PFSK-1 (cell line): ENCODE measurements around the gene CD44.

Experiments used
- FOXP2 ChIP-seq: optimal IDR thresholded peaks from 2 replicates; pipeline ENCODE3; 2011; ENCODE audit warnings: borderline replicate concordance, control low read depth, inconsistent platforms; ENCODE audit not compliant: insufficient read depth; ENCODE audit errors: extremely low read length, extremely low read depth
- POLR2AphosphoS5 ChIP-seq: IDR thresholded peaks from 2 replicates; pipeline ENCODE4 v1.6.1; 2012; ENCODE audit warnings: low read depth, mild to moderate bottlenecking, control low read depth, low read length, moderate library complexity
- SIN3A ChIP-seq: IDR thresholded peaks from 2 replicates; pipeline ENCODE4 v1.6.1; 2012; ENCODE audit warnings: mild to moderate bottlenecking, low read length, moderate library complexity, borderline replicate concordance; ENCODE audit not compliant: insufficient read depth
- TAF1 ChIP-seq: IDR thresholded peaks from 2 replicates; pipeline ENCODE4 v1.6.1; 2012; ENCODE audit warnings: low read length, control low read depth, borderline replicate concordance; ENCODE audit not compliant: insufficient read depth
- TF ChIP-seq, protein P1 (sequence below), 2 experiments: IDR thresholded peaks; 2 replicates each; pipeline versions ENCODE4 v1.6.1 to v1.8.0; 2011 to 2012; ENCODE audit warnings: low read depth in 2 of 2, low read length in 2 of 2, control low read depth in 1 of 2, inconsistent platforms in 1 of 2, mild to moderate bottlenecking in 1 of 2, moderate library complexity in 1 of 2; ENCODE audit not compliant: insufficient read depth in 1 of 2

Gene CD44

DNA sequence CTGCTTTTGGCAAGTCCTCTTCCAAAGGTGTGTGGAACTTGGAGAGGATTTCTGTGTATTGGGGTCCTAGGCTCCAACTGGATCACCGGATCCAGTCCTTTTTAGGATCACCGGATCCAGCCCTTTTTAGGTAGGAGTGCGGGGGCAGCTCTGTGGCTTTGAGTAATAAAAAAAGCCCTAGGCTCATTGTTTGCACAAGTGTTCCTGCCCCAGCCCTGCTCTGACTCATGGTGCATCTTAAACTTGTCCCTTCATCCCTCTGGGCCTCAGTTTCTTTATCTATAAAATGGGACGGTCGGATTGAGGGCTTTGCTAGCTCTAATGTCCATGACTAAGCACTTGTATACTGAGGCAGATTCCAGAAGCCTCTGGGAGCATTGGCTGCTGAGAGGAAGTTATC is 22.7 kb upstream of the CD44 start:
- TF ChIP-seq, protein P1, sequence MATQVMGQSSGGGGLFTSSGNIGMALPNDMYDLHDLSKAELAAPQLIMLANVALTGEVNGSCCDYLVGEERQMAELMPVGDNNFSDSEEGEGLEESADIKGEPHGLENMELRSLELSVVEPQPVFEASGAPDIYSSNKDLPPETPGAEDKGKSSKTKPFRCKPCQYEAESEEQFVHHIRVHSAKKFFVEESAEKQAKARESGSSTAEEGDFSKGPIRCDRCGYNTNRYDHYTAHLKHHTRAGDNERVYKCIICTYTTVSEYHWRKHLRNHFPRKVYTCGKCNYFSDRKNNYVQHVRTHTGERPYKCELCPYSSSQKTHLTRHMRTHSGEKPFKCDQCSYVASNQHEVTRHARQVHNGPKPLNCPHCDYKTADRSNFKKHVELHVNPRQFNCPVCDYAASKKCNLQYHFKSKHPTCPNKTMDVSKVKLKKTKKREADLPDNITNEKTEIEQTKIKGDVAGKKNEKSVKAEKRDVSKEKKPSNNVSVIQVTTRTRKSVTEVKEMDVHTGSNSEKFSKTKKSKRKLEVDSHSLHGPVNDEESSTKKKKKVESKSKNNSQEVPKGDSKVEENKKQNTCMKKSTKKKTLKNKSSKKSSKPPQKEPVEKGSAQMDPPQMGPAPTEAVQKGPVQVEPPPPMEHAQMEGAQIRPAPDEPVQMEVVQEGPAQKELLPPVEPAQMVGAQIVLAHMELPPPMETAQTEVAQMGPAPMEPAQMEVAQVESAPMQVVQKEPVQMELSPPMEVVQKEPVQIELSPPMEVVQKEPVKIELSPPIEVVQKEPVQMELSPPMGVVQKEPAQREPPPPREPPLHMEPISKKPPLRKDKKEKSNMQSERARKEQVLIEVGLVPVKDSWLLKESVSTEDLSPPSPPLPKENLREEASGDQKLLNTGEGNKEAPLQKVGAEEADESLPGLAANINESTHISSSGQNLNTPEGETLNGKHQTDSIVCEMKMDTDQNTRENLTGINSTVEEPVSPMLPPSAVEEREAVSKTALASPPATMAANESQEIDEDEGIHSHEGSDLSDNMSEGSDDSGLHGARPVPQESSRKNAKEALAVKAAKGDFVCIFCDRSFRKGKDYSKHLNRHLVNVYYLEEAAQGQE (IDR thresholded peaks at IDR 0.05; ENCODE audit: insufficient read depth in 1 of 2, low read depth in 2 of 2, low read length in 2 of 2), result no peak
- no peak for TF ChIP-seq SIN3A
- no peak for TF ChIP-seq POLR2AphosphoS5
- no peak for TF ChIP-seq FOXP2
- no peak for TF ChIP-seq TAF1

DNA sequence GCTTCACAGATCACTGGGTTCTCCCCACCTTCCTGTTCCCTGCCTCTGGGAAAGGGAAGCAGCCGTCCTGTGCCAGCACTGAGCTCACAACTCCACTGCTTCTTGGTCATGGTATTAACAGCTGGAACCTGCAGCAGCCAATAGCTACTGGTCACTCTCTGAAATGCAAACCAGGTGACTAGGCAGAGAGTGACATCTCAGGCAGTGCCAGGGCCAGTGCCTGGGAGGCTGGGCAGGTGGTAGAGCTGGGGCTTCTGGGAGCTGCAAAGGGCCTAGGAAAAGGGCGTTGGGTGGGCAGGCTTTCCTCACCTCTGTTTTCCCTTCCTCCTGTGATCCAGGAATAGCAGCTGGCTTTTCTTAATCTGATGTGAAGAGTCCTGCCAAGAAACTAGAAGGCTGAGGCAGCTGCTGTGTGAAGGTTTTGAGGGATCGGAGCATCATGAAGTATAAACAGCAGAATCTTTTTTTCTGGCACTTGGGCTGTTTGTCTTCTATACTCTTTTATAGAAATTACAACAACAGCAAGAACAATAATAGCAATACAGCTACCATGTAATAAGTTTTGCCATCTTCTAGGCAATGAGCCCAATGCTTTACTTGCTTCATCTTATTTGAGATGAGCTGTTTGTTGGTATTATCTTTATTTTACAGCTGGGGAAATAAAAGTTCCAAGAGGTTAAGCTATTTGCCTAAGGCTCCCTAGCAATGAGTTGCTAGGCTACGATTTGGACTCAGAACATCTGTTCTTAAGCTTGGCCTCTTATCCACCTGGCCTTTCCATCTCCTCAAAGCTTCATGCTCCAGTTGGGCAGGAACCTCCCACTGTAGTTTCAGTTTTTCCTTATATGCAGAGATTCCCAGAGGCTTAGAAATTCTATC is 22.0 kb upstream of the CD44 start:
- no peak for TF ChIP-seq SIN3A
- TF ChIP-seq FOXP2, result no peak
- no peak for TF ChIP-seq TAF1
- TF ChIP-seq POLR2AphosphoS5, result no peak

DNA sequence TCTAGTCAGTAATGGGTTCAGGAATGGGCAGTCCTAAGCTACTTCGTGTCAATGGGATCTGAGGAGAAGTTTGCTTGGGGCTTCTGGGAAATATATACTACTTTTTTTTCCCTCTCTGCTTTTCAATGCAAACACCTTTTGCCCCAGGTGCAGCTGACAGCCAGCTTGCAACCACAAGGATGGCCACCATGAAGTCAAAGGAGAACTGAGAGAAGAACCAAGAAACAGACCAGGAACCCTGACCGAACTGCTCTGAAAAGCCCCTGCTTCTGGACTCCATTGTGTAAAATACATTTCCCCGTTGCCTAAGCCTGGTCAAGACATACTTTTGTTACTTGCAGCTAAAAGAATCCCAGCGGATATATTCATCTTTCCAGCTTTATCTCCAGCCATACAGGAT is 20.1 kb upstream of the CD44 start:
- no peak for TF ChIP-seq TAF1
- no peak for TF ChIP-seq SIN3A
- no peak for TF ChIP-seq POLR2AphosphoS5
- TF ChIP-seq, protein P1 (IDR thresholded peaks at IDR 0.05; ENCODE audit: insufficient read depth in 1 of 2, low read depth in 2 of 2, low read length in 2 of 2), result no peak
- TF ChIP-seq FOXP2, result no peak

DNA sequence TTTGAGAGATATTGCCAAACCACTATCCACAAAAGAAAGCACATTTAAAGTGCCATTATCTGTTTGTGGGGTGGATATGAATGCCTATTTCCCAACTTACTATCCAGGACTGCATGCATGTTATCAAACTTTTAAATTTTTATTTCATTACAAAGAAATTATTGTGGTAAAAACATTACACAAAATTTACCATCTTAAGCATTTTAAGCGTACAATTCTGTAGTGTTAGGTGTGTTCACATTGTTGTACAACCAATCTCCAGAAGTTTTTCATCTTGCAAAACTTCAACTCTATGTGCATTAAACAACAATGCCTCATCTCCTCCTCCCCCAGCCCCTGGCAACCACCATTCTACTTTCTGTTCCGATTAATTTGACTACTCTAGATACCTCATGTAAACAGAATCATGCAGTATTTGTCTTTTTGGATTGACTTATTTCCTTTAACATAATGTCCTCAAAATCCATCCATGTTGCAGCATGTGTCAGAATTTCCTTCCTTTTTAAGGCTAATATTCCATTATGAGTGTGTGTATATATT is 17.6 kb upstream of the CD44 start:
- TF ChIP-seq, protein P1 (IDR thresholded peaks at IDR 0.05; ENCODE audit: insufficient read depth in 1 of 2, low read depth in 2 of 2, low read length in 2 of 2), result no peak
- TF ChIP-seq SIN3A, result no peak
- no peak for TF ChIP-seq POLR2AphosphoS5
- TF ChIP-seq FOXP2, result no peak
- no peak for TF ChIP-seq TAF1

DNA sequence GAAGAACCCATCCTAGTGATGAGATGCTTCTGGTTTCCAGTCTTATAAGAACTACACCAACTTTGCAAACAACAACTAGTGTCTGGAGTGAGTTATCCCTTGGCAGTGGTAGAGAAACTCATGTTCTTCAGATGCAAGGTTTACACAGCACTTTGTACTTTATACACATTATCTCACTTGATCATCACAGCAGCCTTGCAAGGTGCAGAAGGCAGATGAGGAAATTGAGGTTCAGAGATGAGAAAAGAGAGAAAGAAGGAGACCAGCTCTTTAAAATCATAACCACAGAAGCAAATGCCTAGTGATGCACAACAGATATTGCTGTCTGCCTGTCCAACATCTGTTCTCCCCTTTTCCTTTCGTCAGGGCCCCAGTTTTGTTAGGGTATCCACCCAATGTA is 16.7 kb upstream of the CD44 start:
- no peak for TF ChIP-seq POLR2AphosphoS5
- no peak for TF ChIP-seq FOXP2
- TF ChIP-seq SIN3A, result no peak
- no peak for TF ChIP-seq TAF1
- TF ChIP-seq, protein P1 (IDR thresholded peaks at IDR 0.05; ENCODE audit: insufficient read depth in 1 of 2, low read depth in 2 of 2, low read length in 2 of 2), result no peak
